Measurements from ENCODE around the gene FZR1. TPM values are rescaled to one million over a fixed set of nuclear protein-coding genes. Genes with fewer than 3 reads are reported as not detected.

Gene FZR1
- total RNA-seq, 4 donors from 2014 or later = 18.6 to 31.8 (median 25.7) TPM

- WGBS, 2 donors = 32 to 52% methylated on average over 14 to 15 of the region's 15 CpGs
- peak overlapping the region in 3 of 4 donors; percentile 56 to 96 (median 73) for H3K27ac ChIP-seq
- H3K4me3 ChIP-seq = peak overlapping the region; percentile 93 to 98 (median 96)
- no peak for DNase-seq (ENCODE audit: low spot score in 2 of 2)
- H3K4me1 ChIP-seq = peaks cover 0 to 50% (median 27%) of the 10 kb centered on the region in 4 donors
- H3K27me3 ChIP-seq = no peaks in the 10 kb centered on the region
- TF ChIP-seq CTCF (IDR thresholded peaks at IDR 0.05) (no peak), EP300 (IDR thresholded peaks at IDR 0.05) (no peak), POLR2A (IDR thresholded peaks at IDR 0.05) (no peak)
- no peaks in the 10 kb centered on the region for H3K9me3 ChIP-seq
- peaks cover 0 to 6% (median 0%) of the 10 kb centered on the region in 3 donors for H3K36me3 ChIP-seq
These were observed 49.7 kb downstream of the FZR1 start for GRCh38 chr19:3555653-3556422.

GRCh38 chr19:3556423-3556977 lies 50.4 kb downstream of the FZR1 start:
- Histone ChIP-seq H3K27ac (peak overlapping the region; percentile 56 to 96 (median 74)), H3K4me1 (peaks cover 0 to 50% (median 27%) of the 10 kb centered on the region in 4 donors), H3K36me3 (no peaks in the 10 kb centered on the region), H3K27me3 (no peaks in the 10 kb centered on the region), H3K4me3 (peak overlapping the region; percentile 93 to 98 (median 96)), H3K9me3 (no peaks in the 10 kb centered on the region)
- 8 to 17% methylated on average over 9 of the region's 9 CpGs for WGBS, 2 donors
- TF ChIP-seq POLR2A (IDR thresholded peaks at IDR 0.05) = no peak
- TF ChIP-seq CTCF (IDR thresholded peaks at IDR 0.05) = no peak
- no peak for TF ChIP-seq EP300 (IDR thresholded peaks at IDR 0.05)
- DNase-seq (ENCODE audit: low spot score in 2 of 2) = no peak

- WGBS, 2 donors = 0% methylated on average over 35 to 49 of the region's 60 CpGs
- H3K36me3 ChIP-seq = no peaks in the 10 kb centered on the region
- no peaks in the 10 kb centered on the region for H3K27me3 ChIP-seq
- peak overlapping the region; percentile 56 to 96 (median 74) for H3K27ac ChIP-seq
- TF ChIP-seq POLR2A (IDR thresholded peaks at IDR 0.05) (no peak), EP300 (IDR thresholded peaks at IDR 0.05) (no peak), CTCF (IDR thresholded peaks at IDR 0.05) (no peak)
- DNase-seq (ENCODE audit: low spot score in 2 of 2) = no peak
- H3K9me3 ChIP-seq = no peaks in the 10 kb centered on the region
- peaks cover 0 to 50% (median 27%) of the 10 kb centered on the region in 4 donors for H3K4me1 ChIP-seq
- H3K4me3 ChIP-seq = peak overlapping the region; percentile 93 to 98 (median 96)
These were observed 50.9 kb downstream of the FZR1 start for GRCh38 chr19:3556978-3557460.

GRCh38 chr19:3557461-3558248 lies 51.5 kb downstream of the FZR1 start, which contains the start of gene MFSD12:
TSS of gene MFSD12 (minus strand) at chr19:3557586. CDS start at chr19:3557403, 183 bp downstream.
- H3K4me3 ChIP-seq = peak within 1 kb of the TSS; percentile 93 to 98 (median 96)

More at GRCh38 chr19:3557461-3558248, 51.5 kb downstream of the FZR1 start, which contains the start of gene MFSD12:
- 1 to 3% methylated on average over 26 to 40 of the region's 81 CpGs for WGBS, 2 donors
- no peaks in the 10 kb centered on the region for H3K9me3 ChIP-seq
- H3K36me3 ChIP-seq = no peaks in the 10 kb centered on the region
- peak within 1 kb of the TSS; percentile 73 to 96 (median 85) for H3K27ac ChIP-seq
- H3K27me3 ChIP-seq = no peaks in the 10 kb centered on the region
- TF ChIP-seq POLR2A (IDR thresholded peaks at IDR 0.05) (peak; percentile 67 to 86), EP300 (IDR thresholded peaks at IDR 0.05) (peak; percentile 77 to 79), CTCF (IDR thresholded peaks at IDR 0.05) (peak in 1 of 5 experiments; percentile 60)
- DNase-seq (ENCODE audit: low spot score in 2 of 2) = peak; percentile 91 to 94
- peaks cover 0 to 48% (median 26%) of the 10 kb centered on the region in 4 donors for H3K4me1 ChIP-seq
